Erythroblast (primary cell): Measurements from ENCODE around the gene MATCAP1.

Source experiments
- GATA1 ChIP-seq: IDR thresholded peaks from 2 replicates; pipeline ENCODE4 v1.6.1; 2011; ENCODE audit warnings: low read depth, mild to moderate bottlenecking, control low read depth, low read length, moderate library complexity
- POLR2A ChIP-seq: IDR thresholded peaks from 2 replicates; pipeline ENCODE4 v1.6.1; 2011; ENCODE audit warnings: mild to moderate bottlenecking, low read length

DNA sequence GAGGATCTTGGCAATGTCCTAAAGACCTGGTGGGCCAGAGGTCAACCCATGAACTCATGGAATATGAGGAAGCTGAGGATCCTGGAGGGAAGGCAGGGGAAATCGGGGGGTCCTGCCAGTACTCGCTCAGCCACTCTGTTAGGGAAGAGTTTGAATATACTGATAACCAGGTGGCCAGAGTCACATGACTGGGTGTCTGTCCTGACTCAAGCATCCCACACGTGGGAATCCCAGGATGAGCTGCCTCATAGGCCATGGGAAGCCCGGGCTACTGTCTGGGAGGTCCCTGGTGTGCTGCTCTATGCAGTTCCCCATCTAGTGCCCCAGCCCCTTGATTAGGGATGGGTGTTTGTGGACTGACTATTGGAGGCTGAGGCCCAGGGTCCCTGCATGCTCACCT, 4.6 kb upstream of the MATCAP1 start:
- TF ChIP-seq POLR2A (no peak), GATA1 (no peak)
